Activated CD4-positive, alpha-beta T cell treated with anti-CD3 and anti-CD28 coated beads, Interleukin-2, Interleukin-4, amounts not matched to agents 100 ng/mL and 50 ng/mL, durations not matched to agents 16 hours and 8 hours (primary cell): ENCODE measurements around the gene TAGLN3.

Source experiments
- DNase-seq: peaks from one replicate; pipeline ENCODE4 v3.0.0-alpha.2; 2020; ENCODE audit warnings: low spot score

The TAGLN3 gene

DNA sequence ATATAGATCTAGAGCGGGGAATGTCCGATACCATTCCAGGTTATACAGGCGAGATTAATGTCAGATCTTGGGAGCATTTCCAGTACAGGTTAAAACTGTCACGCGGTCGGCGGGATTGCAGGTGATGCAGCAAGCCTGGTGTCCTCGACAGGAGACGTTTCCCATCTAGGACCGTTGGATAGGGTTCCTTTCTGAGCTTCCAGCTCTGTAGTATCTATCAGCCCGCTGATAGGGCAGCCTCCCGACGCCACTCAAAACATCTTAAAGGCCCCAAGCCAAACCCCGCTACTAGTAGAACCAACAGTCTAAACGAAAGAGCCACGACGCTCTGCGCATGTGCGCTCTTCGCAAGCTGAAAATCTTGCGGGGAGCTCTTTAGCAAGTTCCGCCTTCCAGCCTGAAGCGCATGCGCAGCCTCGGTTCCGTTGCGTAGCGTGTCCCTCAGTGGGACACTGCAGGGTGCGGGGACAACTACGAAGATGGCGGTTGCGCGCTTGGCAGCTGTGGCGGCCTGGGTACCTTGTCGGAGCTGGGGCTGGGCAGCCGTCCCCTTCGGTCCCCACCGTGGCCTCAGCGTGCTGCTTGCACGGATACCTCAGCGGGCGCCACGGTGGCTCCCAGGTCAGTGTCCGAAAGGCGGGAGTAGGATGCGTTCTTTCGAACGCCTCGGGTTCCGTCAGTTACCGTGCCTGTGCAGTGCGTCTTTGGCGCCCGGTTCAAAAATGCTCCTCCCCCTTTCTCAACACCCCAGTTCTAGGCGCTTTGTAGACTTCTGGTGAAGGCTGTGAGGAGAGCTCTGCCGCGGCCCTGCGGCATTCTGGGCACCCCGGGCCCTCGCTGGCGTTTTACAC, 19.9 kb upstream of the TAGLN3 start, which contains the start of gene ABHD10:
ABHD10 (plus strand) TSS at position 444 of the 851 bp plus-strand sequence; CDS start at position 480, 36 bp downstream.
- peak; percentile 97 for DNase-seq

DNA sequence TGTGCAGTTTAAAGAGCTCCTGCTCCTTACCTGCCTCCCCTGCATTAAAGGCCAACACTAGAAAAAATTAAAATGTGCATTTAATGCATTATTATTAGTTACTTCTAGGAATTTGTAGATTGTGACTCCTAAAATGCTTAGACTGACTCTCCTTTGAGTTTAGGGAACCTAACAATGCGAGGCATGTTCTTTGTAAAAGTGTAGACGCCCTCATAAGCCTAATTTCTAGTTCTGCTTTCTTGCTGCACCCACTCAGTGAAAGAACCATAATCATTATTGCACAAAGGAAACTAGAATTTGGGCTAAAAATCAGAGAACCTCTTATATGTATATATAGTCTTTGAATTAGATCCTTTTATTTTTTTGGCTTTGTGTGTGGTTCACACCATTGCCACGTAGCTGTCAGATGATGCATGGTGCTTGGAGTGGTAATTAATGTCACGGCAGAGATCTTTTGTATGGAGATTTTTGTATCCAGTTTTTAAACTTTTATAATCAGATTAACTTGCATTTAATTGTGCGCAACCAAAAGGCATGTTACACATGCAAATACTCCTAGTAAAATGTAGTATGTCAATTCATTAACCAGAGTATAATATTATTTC, 19.2 kb upstream of the TAGLN3 start:
- DNase-seq, result no peak

DNA sequence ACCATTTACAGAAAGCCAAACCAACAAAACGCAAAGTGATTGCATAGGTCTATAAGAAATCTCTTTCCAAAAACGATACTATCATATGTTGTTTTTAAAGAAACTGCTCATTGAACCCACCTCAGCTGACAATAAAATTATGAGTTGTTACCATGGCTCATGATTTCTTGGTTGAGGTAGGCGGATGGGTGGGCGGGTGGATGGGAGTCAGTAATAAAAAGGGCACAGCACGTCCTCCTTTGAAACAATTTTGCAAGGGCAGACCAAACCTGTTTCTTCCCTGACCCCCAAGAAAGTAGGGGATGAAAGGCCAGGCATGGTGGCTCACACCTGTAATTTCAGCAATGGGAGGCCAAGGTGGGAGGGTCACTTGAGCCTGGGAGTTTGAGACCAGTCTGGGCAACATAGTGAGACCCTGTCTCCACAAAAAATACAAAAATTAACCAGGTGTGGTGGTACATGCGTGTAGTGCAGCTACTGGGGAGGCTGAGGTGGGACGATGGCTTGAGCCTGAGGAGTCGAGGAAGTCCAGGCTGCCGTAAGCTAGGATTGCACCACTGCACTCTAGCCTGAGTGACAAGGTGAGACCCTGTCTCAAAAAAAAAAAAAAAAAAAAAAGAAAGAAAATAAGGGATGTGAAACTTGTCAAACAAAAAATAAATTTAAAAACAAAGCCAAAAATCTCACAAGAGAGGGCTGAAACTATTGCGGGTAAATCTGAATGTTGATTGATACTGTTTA, 17.8 kb upstream of the TAGLN3 start:
- no peak for DNase-seq

DNA sequence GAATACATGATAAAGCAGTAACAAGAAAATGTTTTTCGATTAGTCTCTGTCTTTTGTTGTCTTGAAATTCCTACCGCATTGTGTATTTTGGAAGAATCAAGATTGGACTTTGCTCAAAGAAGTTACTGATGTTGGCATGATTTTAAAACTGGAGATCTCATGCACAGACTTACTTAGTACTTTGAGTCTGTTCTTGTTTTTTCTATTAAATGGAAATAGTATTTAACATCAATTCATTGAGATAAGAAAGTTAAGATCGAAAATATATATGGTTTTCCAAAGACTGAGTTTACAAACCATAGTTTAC, 17.3 kb upstream of the TAGLN3 start:
- no peak for DNase-seq

DNA sequence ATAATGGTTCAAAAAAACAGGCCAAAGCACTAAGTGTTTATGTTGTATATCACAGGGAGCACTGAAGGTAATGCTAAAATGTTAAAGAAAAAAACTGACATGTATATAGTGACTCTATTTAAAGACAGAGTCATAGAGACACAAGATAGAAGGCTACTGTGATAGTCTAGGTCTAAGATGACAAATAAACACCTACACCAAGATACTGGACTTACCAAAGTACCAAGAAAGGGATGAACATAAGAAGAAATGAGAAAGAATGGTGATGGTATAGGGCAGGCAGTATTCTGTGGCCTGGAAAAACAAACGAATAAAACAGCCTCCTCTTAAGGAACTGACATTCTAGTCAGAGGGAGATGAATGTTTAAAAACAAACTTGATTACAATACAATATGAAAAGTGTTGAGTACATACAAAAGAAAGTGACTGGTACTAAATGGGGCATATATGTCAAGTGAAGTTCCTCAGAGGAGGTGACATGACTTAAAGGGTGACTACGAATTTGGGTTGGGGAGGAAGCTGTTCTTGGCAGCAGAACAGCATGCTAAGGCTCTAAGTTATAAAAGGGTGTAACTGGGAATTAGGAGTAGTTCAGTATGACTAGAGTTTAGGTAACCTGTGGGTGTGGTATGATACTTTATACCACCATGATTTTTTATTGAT, 14.0 kb upstream of the TAGLN3 start:
- no peak for DNase-seq

DNA sequence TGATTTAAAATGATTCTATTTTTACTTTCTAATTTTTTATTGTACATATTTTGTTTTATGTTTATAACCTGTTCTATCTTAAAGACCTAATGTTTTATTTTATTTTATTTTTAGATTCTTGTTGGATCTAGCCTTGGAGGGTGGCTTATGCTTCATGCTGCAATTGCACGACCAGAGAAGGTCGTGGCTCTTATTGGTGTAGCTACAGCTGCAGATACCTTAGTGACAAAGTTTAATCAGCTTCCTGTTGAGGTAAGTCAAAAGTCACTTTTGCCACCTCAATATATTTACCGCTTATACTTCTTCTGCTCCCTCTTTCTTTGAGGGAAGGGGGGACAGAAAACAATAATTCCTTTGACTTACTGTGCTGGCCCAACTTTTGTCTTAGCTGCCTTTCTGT, 11.9 kb upstream of the TAGLN3 start:
- no peak for DNase-seq

DNA sequence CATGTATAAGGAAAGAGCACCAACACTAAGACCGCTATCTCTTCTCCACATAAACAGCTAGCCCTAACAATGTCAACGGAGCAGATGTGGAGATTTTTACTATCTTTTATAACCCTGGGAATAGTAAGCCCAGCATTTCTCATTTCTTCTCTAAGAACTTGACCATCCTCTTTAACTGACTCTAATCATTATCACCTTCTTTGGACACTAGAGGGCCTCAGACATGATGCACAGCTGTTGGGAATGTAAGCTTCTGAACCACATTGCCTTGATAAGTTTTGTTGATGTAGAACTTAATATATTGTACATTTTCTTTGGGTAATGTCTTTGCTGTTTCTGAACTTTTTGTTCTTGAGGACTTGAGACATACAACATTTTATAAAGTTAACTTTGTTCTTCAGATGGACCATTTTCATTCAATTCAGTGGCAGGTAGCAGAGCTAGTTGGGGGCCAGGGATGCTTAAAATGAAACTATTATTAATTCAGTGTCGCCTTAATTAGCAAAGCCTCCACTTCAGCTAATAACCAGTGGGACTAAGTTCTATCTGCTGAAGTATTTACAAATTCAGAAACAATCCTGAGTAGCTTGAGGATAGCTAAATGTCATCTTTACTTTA, 9.6 kb upstream of the TAGLN3 start:
- DNase-seq, result peak; percentile 48

DNA sequence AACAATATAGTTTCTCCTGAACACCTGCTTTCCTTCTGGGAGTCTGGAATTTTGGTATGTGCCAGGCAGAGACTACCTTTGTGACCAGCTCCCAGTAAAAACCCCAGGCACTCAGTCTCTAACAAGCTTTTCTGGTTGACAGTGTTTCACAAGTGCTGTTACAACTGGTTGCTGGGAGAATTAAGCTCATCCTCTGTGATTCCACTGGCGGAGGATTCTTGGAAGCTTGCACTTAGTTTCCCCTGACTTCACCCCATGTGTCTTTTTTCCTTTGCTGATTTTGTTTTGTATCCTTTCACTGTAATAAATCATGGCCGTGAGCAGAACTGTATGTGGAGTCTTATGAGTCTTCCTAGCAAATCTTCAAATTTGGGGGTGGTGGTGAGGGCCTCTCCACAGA, 5.7 kb upstream of the TAGLN3 start:
- no peak for DNase-seq

DNA sequence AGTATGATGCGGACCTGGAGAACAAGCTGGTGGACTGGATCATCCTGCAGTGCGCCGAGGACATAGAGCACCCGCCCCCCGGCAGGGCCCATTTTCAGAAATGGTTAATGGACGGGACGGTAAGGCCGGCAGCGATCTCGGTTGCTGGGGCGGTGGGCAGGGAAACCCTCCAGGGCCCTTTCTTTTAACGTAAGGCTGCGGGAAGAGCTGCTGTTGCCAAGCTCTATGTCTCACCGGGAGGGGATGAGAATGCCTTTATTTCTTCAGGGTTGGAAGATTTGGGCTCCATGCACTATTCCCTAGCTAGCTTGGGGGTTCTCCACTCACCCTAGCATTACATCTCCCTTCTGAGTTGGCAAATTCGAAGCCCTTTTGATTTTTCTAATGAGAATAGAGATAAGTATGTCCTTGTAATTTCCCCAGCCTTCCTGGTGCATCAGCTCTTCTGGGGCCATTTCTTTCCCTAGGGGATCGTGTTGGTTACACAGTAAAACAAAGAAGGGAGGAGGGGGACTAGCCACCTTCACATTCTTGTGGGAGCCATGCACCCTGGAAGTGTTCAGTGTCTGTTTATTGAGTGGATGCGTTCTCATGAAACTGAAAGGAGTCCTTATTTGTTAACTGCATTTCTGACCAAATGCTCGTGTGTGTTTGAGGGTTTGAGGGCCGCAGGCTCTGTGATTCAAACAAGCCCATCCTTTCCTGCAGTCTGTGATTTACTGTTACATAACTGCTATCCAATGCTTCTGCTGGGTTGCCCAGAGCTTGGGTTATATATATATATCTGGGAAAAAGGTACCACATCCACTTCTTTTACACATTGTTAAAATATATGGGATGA, 982 bp downstream of the TAGLN3 start:
- DNase-seq, result no peak

DNA sequence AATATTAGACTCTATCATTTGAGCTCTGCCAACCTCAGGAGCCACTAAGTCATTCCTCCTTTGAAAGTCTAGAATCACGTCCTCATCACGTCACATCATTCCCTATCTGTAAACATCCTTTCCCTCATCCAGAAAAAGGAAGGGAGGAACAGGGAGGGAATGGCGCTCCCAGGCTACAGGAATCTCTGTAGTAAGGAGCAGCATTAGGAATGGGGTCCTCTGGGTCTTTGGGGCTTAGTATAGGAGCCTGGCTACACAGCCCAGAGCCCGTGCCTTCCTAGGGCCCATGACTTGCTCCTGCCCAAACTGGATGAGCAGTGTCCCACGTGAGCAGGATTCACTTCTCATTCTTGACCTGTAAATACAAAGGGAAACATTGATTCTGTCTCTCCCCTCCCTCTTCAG, 1.6 kb downstream of the TAGLN3 start:
- DNase-seq, result no peak

DNA sequence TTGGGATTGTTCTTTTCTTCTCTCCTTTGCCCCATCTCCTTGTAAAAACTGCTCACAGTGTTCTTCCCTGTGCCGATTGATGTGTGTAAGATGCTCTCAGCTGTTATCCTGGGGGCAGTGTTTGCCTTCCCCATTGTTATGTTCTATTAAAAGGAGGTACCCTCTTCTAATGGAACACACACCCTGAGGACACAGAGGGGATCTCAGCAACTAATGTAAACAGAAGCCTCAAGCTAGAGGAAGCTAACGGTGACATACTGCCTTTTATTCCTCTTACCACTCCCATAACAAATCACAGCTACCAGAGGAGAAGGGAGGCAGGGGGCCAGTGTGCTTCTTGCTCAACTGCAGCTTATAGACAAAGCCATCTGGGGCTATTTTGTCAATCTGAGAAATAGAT, 2.2 kb downstream of the TAGLN3 start:
- no peak for DNase-seq

DNA sequence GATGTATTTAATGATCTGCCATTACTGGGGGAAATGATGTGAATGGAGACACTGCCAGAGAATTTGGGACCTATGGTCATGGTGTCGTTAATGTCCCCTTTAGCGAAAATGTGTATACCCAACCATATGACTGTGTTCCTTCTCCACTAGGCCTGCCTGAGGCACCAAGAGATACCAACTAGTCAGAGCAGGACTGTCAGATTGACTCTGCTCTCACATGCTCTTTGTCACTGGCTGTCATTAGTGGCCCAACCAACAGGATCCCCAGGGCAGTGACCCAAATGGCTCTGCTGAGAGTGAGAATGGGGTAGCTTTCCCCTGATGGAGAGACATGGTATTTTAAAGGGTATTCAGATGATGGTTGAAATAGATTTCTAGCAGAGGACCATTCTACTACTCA, 2.8 kb downstream of the TAGLN3 start:
- DNase-seq, result peak; percentile 27

DNA sequence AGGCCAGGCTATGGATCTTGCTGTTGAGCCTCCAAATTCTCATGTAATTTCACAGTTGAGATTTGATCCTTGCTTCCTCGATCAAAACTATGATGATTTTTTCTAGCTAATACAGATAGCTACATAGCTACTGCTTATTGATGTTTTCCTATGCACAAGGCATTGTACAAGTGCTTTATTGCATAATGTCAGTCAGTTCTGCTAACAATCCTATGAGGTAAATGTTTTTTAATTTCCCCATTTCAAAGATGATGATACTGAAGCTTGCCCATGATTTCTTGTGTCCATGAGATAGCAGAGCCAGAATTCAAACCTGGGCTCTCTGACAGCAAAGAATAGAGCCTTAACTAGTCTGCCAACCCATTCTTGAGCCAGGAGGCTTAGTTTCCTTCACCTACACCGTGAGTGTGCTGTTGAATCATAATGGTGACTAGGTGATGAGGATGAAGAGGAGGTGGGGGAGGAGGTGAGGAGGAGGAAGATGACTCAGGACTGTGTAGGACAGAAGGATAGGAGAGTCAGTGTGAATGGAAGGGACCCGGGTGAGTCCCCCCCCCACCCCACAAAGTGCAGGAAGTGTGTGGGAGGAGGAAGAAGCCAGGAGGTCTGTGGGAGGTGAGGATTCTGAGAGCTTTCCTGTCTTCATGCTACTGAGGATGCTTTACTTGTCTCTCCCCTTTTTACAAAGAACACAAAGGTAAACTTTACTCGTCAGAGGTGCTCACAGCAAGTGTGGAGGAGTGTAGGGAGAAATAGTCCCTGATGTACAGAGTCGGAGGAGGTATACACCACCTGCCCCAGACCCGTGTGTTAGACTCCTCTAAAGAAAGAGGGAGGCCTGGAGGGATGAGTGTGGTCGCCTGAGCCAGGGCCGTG, 3.6 kb downstream of the TAGLN3 start:
- peak; percentile 55 for DNase-seq

DNA sequence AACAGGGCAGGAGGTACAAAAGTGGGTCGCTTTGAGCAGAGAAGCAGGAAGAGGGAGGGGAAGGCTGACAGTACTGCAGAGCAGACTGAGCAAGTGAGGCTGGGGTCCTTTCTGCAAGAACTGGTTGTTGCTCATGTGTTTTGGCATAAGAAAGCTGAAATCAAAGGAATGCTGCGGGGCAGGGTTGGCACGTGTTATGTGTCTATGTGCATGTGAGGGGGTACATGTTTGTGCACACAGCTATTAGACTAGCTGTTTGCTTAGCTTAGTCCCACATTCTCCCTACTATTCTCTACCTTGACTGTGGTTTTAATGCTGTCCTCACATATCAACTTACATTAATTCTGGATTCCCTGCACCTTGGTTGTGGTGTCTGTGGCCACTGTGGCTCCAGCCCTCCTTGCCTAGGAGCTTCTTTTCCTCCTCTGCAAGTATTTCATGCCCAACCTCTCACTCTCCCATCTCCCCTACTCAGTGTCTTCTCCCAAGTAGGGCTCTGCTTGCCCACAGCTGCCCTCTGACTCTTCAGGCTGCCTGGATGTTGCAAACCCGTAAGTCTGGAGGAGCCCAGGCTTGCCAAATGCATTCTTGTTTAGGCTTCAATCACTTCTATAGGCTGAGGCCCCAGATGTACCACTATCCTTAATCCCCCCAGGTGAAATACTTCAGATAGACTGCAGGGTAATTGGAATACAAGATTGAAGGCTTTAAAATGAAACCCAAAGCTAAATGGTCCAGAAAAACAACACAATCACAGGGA, 4.8 kb downstream of the TAGLN3 start:
- no peak for DNase-seq

DNA sequence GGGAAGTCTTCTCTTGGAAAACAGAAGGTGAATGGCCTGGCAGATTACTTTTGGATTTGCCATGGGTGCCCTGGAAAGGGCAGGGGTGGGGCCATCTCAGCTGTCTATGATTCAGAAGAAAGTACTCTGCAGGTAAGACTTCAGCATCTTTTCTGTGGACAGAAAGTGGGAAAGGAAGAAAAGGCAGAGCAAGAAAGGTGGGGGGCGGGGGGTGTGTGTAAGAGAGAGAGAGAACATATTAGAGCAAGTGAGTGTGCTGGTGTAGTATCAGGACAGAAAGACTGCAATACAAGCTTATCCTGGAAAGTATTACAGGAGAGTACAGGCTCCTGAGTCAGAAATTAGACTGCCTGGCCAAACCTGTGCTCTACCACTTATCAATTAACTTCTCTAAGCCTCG, 5.5 kb downstream of the TAGLN3 start:
- DNase-seq, result no peak

DNA sequence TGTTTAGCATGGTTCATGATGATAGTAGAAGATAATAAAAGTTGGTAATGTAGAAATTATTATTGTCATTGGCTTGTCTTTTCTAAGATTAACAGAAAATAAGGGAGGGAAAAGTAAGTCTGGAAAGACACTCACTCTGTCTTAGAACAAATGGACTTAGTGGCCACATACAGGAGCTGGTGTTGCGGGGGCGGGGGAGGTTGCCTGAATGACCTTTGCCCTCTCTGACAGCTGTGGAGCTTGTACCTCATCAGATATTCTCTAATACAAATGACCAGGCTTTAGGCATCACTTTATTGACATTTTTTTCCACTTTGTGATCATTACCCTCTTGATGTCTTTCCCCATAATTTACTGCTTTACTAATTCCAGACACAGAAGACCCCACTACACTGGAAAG, 5.9 kb downstream of the TAGLN3 start:
- DNase-seq, result no peak

DNA sequence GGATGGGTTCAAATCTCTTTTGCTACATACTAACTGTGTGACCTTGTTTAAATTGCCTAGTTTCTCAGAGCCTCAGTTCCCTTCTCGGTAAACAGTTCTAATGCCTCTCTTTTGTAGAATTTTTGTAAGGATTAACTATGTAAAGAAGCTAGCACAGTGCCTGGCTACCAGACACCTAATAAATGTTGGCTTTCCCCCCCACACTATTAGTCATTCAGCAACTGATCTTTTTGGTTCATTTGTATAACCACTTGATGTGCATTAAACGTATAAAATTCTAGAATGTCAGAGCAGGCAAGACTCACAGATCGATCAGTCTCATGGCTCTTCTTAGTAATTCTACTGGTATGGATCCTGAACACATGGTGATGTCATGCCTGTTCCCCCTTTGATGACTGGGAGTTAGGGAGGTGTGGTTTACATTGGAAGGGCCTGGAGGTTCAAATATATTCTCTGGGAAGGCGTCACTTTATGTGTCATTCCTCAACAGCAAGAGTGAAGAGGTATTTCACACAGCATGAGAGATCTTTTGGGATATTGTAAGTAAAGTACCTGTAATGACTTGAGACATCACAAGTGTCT, 6.5 kb downstream of the TAGLN3 start:
- no peak for DNase-seq

DNA sequence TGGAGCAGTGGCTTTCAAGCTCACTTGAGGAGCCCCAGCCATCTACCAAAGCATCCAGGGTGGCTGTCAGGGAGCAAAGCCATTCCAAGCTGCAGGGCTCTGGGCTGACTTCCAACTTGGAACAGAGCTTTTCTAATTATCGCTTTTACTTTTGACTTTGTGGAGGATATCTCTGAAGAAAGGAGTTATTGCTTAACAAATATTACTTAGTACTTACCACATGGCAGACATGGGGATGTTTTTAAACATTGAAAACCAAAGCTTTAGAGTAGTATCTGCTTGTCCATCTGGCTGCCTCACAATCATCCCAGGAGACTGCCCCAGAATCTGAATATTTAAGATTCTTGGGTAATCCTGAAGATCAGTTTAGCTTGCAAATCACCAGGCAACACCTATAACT, 8.9 kb downstream of the TAGLN3 start:
- DNase-seq, result no peak

DNA sequence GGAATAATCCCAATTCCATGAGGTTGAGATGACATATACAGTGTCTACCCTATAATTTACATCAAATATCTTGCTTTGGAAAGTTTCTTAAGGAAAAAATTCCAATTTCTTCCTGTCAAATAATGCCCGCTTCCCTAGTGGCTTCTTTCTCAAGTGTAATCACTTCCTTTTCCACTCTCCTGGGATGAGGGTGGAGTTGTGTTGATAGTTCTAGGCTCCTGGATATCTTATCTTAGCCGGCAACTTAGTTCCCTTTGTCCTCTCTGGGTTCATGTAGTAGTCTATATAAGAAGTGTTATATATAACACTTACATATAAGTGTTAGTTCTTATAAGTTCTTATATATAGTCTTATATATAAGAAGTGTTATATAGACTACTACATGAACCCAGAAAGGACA, 10.9 kb downstream of the TAGLN3 start:
- DNase-seq, result no peak
